Transverse colon (tissue), 4 donors: ENCODE results near the gene SYNE3. TPM values are rescaled to one million over a fixed set of nuclear protein-coding genes. Genes with fewer than 3 reads are reported as not detected.
A peak's percentile ranks its signal among the peaks of the same experiment; 100 is the strongest.

Source experiments
- DNase-seq: peaks from one replicate; pipeline ENCODE4 v3.0.0-alpha.2; 2019
- H3K27ac ChIP-seq, 4 donors: fragments of 200-600 bp; sonication (generic); 2 replicates each; pipeline ENCODE4 v1.5.1; 2016 to 2018; ENCODE audit warnings: inconsistent platforms in 4 of 4
- H3K27me3 ChIP-seq: fragments of 200-600 bp; sonication (generic); 2 replicates; pipeline ENCODE4 v1.5.1; 2017; ENCODE audit warnings: inconsistent platforms
- H3K36me3 ChIP-seq, 4 donors: fragments of 200-600 bp; sonication (generic); 2 replicates each; pipeline ENCODE4 v1.5.1; 2017 to 2019; ENCODE audit warnings: inconsistent platforms in 4 of 4
- H3K4me1 ChIP-seq, 4 donors: fragments of 200-600 bp; sonication (generic); 2 replicates each; pipeline ENCODE4 v1.5.1; 2017 to 2020; ENCODE audit warnings: inconsistent platforms in 4 of 4
- H3K4me3 ChIP-seq, 4 donors: fragments of 200-600 bp; sonication (generic); 1 replicate in 1 of 4; 2 replicates in 3 of 4; pipeline versions ENCODE4 v1.5.1 to v1.6.1; 2017 to 2019; ENCODE audit warnings: inconsistent platforms in 4 of 4
- H3K9me3 ChIP-seq, 2 donors: fragments of 200-600 bp; sonication (generic); 2 replicates each; pipeline ENCODE4 v1.5.1; 2017 to 2019; ENCODE audit warnings: inconsistent platforms in 2 of 2
- CTCF ChIP-seq, 5 experiments: fragments of 200-600 bp in 3 of 5; fragments of 450-650 bp in 2 of 5; sonication (generic) in 3 of 5; IDR thresholded peaks; 1 replicate in 2 of 5; 2 replicates in 3 of 5; pipeline ENCODE4 v1.5.1; 2016 to 2017; ENCODE audit warnings: antibody characterized with exemption in 5 of 5, inconsistent platforms in 3 of 5, mild to moderate bottlenecking in 2 of 5, moderate library complexity in 1 of 5
- EP300 ChIP-seq: sonication (generic); formaldehyde crosslinking; IDR thresholded peaks from one replicate; pipeline ENCODE4 v1.6.1; 2017; ENCODE audit warnings: antibody characterized with exemption, low read depth
- POLR2A ChIP-seq: fragments of 450-650 bp; IDR thresholded peaks from one replicate; pipeline ENCODE4 v1.6.1; 2016; ENCODE audit warnings: antibody characterized with exemption, mild to moderate bottlenecking, moderate library complexity
- POLR2AphosphoS5 ChIP-seq, 3 donors: sonication (generic); formaldehyde crosslinking; IDR thresholded peaks; one replicate each; pipeline ENCODE4 v1.6.1; 2016; ENCODE audit warnings: antibody characterized with exemption in 3 of 3
- WGBS, 2 donors: methylation state at CpG; one replicate each; pipeline ENCODE4 v1.1.5; 2018; ENCODE audit warnings: low coverage in 1 of 2; 5-methylcytosine and 5-hydroxymethylcytosine counted together
- in situ Hi-C, 4 donors: fragments of 200-750 bp; cut with MboI; loops; one replicate each; pipeline versions ENCODE4 v1.15.0 to v1.15.1; 2017; ENCODE audit warnings: low sequenced_read_pairs in 3 of 4, low pct_ligation_motif_present in 1 of 4, low pct_unique_long_range_greater_than_20kb in 1 of 4
- intact Hi-C: fragments of 100-400 bp; cut with DNase I; formaldehyde crosslinking; loops from one replicate; pipeline ENCODE4 v1.15.1; 2023; ENCODE audit warnings: low total_unique reads
- total RNA-seq, 4 donors: library from RNA; depleted of rRNA; stranded (reverse); fragments of >200 nt; gene quantifications; one replicate each; pipeline ENCODE4 v1.1.0, GENCODE V29; 2016

Gene SYNE3
- total RNA-seq, 4 donors from 2014 or later = 9.8 to 46.8 (median 13.9) TPM

- H3K36me3 ChIP-seq = no peaks in the 10 kb centered on the region
- no peak for TF ChIP-seq POLR2AphosphoS5 (IDR thresholded peaks at IDR 0.05)
- no peak for TF ChIP-seq EP300
- no peak for TF ChIP-seq CTCF (IDR thresholded peaks at IDR 0.05)
- TF ChIP-seq POLR2A = no peak
- DNase-seq = no peak
- in situ Hi-C loops = loop anchor here in 2 of 4 donors (10.0 to 25.0 kb wide), 2 partner anchors 86 to 393 kb away; no protein-coding TSS in a partner anchor
- intact Hi-C loops = no loop called here
- H3K27ac ChIP-seq = peak overlapping the region in 1 of 4 donors; percentile 5
- H3K4me1 ChIP-seq = peaks cover 18 to 54% (median 29%) of the 10 kb centered on the region in 4 donors
- no peaks in the 10 kb centered on the region for H3K9me3 ChIP-seq
- 76 to 86% methylated on average over 9 to 13 of the region's 13 CpGs for WGBS, 2 donors
- H3K27me3 ChIP-seq = no peaks in the 10 kb centered on the region
- H3K4me3 ChIP-seq = no peak overlapping the region
Measured at GRCh38 chr14:95530473-95531276, 14.2 kb upstream of the SYNE3 start.

- Histone ChIP-seq H3K27ac (no peak overlapping the region), H3K9me3 (no peaks in the 10 kb centered on the region), H3K36me3 (no peaks in the 10 kb centered on the region), H3K27me3 (no peaks in the 10 kb centered on the region), H3K4me1 (peaks cover 18 to 58% (median 27%) of the 10 kb centered on the region in 4 donors), H3K4me3 (no peak overlapping the region)
- intact Hi-C loops (loop anchor here (5.0 kb wide), 1 partner anchor 87 kb away; no protein-coding TSS in a partner anchor), in situ Hi-C loops (loop anchor here in 3 of 4 donors (5.0 to 25.0 kb wide), 3 partner anchors 84 to 392 kb away; no protein-coding TSS in a partner anchor)
- TF ChIP-seq EP300 = no peak
- no peak for TF ChIP-seq POLR2A
- no peak for TF ChIP-seq CTCF (IDR thresholded peaks at IDR 0.05)
- no peak for TF ChIP-seq POLR2AphosphoS5 (IDR thresholded peaks at IDR 0.05)
- DNase-seq = no peak
- WGBS, 2 donors = 79 to 85% methylated on average over 7 of the region's 7 CpGs
Measured at GRCh38 chr14:95529216-95529615, 12.8 kb upstream of the SYNE3 start.

DNA sequence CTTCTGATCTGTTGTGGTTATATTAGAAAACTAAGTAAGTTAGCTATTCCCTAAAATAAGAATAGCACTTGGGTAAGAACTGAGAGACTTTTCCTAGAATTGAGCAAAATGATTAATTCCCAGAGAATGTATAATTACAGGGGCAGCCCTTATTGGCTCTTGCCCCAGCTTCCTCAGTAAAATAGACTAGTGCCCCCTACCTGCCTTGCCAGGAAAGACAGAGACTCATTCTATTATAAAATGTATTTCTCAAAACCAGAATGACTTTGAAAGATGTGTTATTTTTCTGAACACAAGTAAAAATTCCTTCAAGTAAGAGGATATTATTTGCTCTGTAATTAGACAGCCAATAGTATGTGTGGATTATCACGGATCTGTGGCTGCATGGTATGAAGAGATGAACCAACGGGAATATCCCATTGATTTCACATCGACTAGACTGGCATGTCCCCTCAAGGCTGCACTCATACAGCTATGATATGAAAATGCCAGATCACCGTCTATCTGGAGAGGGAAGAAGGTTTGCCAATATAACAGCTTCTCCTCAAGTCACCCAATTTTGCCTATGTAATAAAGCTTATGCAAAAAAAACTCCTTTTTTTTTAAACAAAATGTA lies 11.0 kb upstream of the SYNE3 start:
- H3K4me1 ChIP-seq = peaks cover 14 to 60% (median 24%) of the 10 kb centered on the region in 4 donors
- H3K27ac ChIP-seq = peak overlapping the region; percentile 39 to 56 (median 44)
- in situ Hi-C loops = loop anchor here in 3 of 4 donors (5.0 to 25.0 kb wide), 3 partner anchors 83 to 390 kb away; no protein-coding TSS in a partner anchor
- intact Hi-C loops = loop anchor here (5.0 kb wide), 1 partner anchor 85 kb away; no protein-coding TSS in a partner anchor
- 20 to 36% methylated on average over 2 to 4 of the region's 4 CpGs for WGBS, 2 donors
- no peak overlapping the region for H3K4me3 ChIP-seq
- no peaks in the 10 kb centered on the region for H3K36me3 ChIP-seq
- H3K9me3 ChIP-seq = no peaks in the 10 kb centered on the region
- peak; percentile 65 for DNase-seq
- H3K27me3 ChIP-seq = no peaks in the 10 kb centered on the region
- TF ChIP-seq POLR2AphosphoS5 (IDR thresholded peaks at IDR 0.05) (peak in 1 of 3 donors; percentile 35), CTCF (IDR thresholded peaks at IDR 0.05) (peak; percentile 78 to 85 (median 80)), EP300 (no peak)
